Neuronal stem cell (in vitro differentiated cells): ENCODE results near the gene PLEKHN1.

Experiments used
- DNase-seq: peaks from one replicate; pipeline ENCODE4 v3.0.0-alpha.2; 2013; ENCODE audit warnings: low spot score
- H2AFZ ChIP-seq: one replicate; pipeline ENCODE4 v1.6.1; 2013; ENCODE audit warnings: mild to moderate bottlenecking, low read length, inconsistent platforms
- H2AK5ac ChIP-seq: 2 replicates; pipeline ENCODE4 v1.6.1; 2013; ENCODE audit warnings: low read depth, mild to moderate bottlenecking, inconsistent platforms, low read length, moderate library complexity, mixed read lengths
- H2BK120ac ChIP-seq: 2 replicates; pipeline ENCODE4 v1.6.1; 2013; ENCODE audit warnings: low read depth, mild to moderate bottlenecking, inconsistent platforms, low read length, moderate library complexity, mixed read lengths
- H2BK12ac ChIP-seq: one replicate; pipeline ENCODE4 v1.6.1; 2013; ENCODE audit warnings: low read length, inconsistent platforms
- H2BK15ac ChIP-seq: 2 replicates; pipeline ENCODE4 v1.6.1; 2013; ENCODE audit warnings: mild to moderate bottlenecking, low read length, inconsistent platforms, mixed read lengths
- H2BK5ac ChIP-seq: one replicate; pipeline ENCODE4 v1.6.1; 2013; ENCODE audit warnings: inconsistent platforms, mild to moderate bottlenecking, low read length, moderate library complexity
- H3K14ac ChIP-seq: one replicate; pipeline ENCODE4 v1.6.1; 2013; ENCODE audit warnings: low read length, inconsistent platforms
- H3K18ac ChIP-seq: 2 replicates; pipeline ENCODE4 v1.6.1; 2013; ENCODE audit warnings: low read length, inconsistent platforms
- H3K23ac ChIP-seq: 2 replicates; pipeline ENCODE4 v1.6.1; 2013; ENCODE audit warnings: low read depth, mild to moderate bottlenecking, mixed read lengths, low read length, inconsistent platforms; ENCODE audit not compliant: poor library complexity
- H3K27ac ChIP-seq: replicated peaks from 3 replicates; pipeline ENCODE4 v1.5.1; 2013; ENCODE audit warnings: low read length, inconsistent platforms
- H3K27me3 ChIP-seq, 3 experiments: 2 replicates each; pipeline ENCODE4 v1.6.1; 2013; ENCODE audit warnings: low read length in 3 of 3, mild to moderate bottlenecking in 2 of 3, inconsistent platforms in 1 of 3, low read depth in 1 of 3, mixed read lengths in 1 of 3, moderate library complexity in 1 of 3; ENCODE audit not compliant: control insufficient read depth in 3 of 3, insufficient read depth in 3 of 3
- H3K36me3 ChIP-seq, 2 donors: replicated peaks in 1 of 2; 2 replicates each; pipeline ENCODE4 v1.6.1; 2013; ENCODE audit warnings: low read length in 2 of 2; ENCODE audit not compliant: control insufficient read depth in 2 of 2, insufficient read depth in 2 of 2
- H3K4ac ChIP-seq: 2 replicates; pipeline ENCODE4 v1.6.1; 2013; ENCODE audit warnings: inconsistent platforms, mild to moderate bottlenecking, low read length, moderate library complexity
- H3K4me1 ChIP-seq, 2 donors: 1 replicate in 1 of 2; 2 replicates in 1 of 2; pipeline ENCODE4 v1.6.1; 2013; ENCODE audit warnings: low read length in 2 of 2, low read depth in 1 of 2; ENCODE audit not compliant: control insufficient read depth in 2 of 2, insufficient read depth in 1 of 2
- H3K4me2 ChIP-seq: one replicate; pipeline ENCODE4 v1.6.1; 2013; ENCODE audit warnings: mild to moderate bottlenecking, low read length, inconsistent platforms; ENCODE audit not compliant: insufficient read depth, poor library complexity, severe bottlenecking
- H3K4me3 ChIP-seq, 2 donors: 2 replicates each; pipeline ENCODE4 v1.5.1; 2013; ENCODE audit warnings: low read length in 2 of 2, mild to moderate bottlenecking in 2 of 2, inconsistent platforms in 1 of 2, moderate library complexity in 1 of 2
- H3K79me1 ChIP-seq: one replicate; pipeline ENCODE4 v1.6.1; 2013; ENCODE audit warnings: low read depth, mild to moderate bottlenecking, inconsistent platforms, low read length, moderate library complexity
- H3K9ac ChIP-seq: one replicate; pipeline ENCODE4 v1.6.1; 2013; ENCODE audit warnings: mild to moderate bottlenecking, low read depth, low read length, inconsistent platforms; ENCODE audit not compliant: poor library complexity
- H3K9me3 ChIP-seq, 2 donors: replicated peaks in 1 of 2; 2 replicates each; pipeline versions ENCODE3 to v1.6.1; 2013; ENCODE audit warnings: low read length in 2 of 2, mild to moderate bottlenecking in 2 of 2, inconsistent platforms in 1 of 2, low read depth in 1 of 2, mixed read lengths in 1 of 2, moderate library complexity in 1 of 2; ENCODE audit not compliant: control insufficient read depth in 2 of 2, insufficient read depth in 1 of 2
- H4K8ac ChIP-seq: one replicate; pipeline ENCODE4 v1.6.1; 2013; ENCODE audit warnings: low read depth, mild to moderate bottlenecking, inconsistent platforms, low read length, moderate library complexity
- H4K91ac ChIP-seq: one replicate; pipeline ENCODE4 v1.6.1; 2013; ENCODE audit warnings: low read length, low read depth, mild to moderate bottlenecking, inconsistent platforms; ENCODE audit not compliant: poor library complexity
- WGBS, 2 donors: extraction: QIAGEN DNeasy Blood & Tissue Kit; methylation state at CpG; one replicate each; pipeline ENCODE4 v1.1.7; 2013; ENCODE audit warnings: missing lambda C conversion rate in 2 of 2, mixed read lengths in 1 of 2; ENCODE audit not compliant: insufficient read length in 2 of 2, insufficient replicate concordance in 1 of 2; ENCODE audit errors: extremely low coverage in 2 of 2; 5-methylcytosine and 5-hydroxymethylcytosine counted together

PLEKHN1 gene

DNA sequence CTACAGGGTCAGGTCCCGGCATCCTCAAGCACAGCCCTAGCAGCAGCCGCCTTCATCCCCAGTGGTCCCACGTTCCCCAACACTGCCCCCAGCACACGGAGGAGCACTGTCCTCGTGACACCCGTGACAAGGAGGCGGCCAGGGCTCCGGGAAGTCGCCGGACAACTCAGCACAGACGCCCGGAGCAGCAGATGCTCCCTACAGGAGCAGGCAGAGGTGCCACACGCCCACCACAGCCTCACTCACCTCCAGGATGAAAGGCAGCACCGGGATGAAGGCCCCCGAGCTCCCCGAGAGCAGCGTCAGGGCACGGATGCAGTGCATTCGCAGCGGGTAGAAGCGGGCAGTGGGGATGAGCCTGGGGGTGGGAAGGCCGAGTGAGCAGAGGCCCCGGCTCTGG is 15.4 kb upstream of the PLEKHN1 start:
- H3K9ac ChIP-seq, result no peak overlapping the region
- H3K14ac ChIP-seq, result no peak overlapping the region
- H2BK5ac ChIP-seq, result no peak overlapping the region
- H4K8ac ChIP-seq, result no peak overlapping the region
- no peaks in the 10 kb centered on the region for H3K4me1 ChIP-seq
- no peak overlapping the region for H3K27ac ChIP-seq
- no peak overlapping the region for H2BK120ac ChIP-seq
- H2BK15ac ChIP-seq, result no peak overlapping the region
- H3K4me2 ChIP-seq, result no peak overlapping the region
- WGBS, 2 donors, result no CpG with 5 or more reads among the region's 23 CpGs
- no peak overlapping the region for H2AK5ac ChIP-seq
- H3K4ac ChIP-seq, result no peak overlapping the region
- H3K23ac ChIP-seq, result no peak overlapping the region
- no peak overlapping the region for H4K91ac ChIP-seq
- no peaks in the 10 kb centered on the region for H3K27me3 ChIP-seq
- H2AFZ ChIP-seq, result no peak overlapping the region
- H3K4me3 ChIP-seq, result no peak overlapping the region
- peaks cover 3% of the 10 kb centered on the region for H3K79me1 ChIP-seq
- H3K9me3 ChIP-seq, result peaks cover 0 to 2% of the 10 kb centered on the region in 2 donors
- H3K18ac ChIP-seq, result no peak overlapping the region
- peaks cover 59 to 98% of the 10 kb centered on the region in 2 donors for H3K36me3 ChIP-seq
- DNase-seq, result no peak
- no peak overlapping the region for H2BK12ac ChIP-seq

DNA sequence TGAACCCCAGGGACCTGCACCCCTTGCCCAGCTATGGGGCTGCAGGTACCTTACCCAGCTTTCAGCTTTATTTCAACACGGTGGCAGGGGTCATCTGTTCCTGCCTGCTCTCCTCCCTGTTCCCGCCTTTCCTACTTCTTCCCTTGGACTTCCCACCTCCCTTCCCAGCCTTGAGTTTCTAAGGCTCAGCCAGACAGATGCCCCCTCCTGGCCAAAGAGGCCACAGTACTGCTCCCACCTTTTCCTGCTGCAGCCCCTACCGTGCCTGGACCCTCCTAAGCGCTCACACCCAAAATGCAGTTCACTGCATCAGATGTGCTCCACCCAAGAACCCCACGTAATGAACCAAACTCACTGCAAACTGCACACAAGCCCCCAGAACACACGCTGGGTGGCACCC is 14.9 kb upstream of the PLEKHN1 start:
- Histone ChIP-seq H3K4me2 (no peak overlapping the region), H2BK120ac (no peak overlapping the region), H3K14ac (no peak overlapping the region), H2AFZ (no peak overlapping the region), H2BK15ac (no peak overlapping the region), H4K8ac (no peak overlapping the region), H3K4ac (no peak overlapping the region), H2BK12ac (no peak overlapping the region), H3K23ac (no peak overlapping the region), H3K36me3 (peaks cover 61 to 98% of the 10 kb centered on the region in 2 donors), H3K18ac (no peak overlapping the region), H4K91ac (no peak overlapping the region), H3K79me1 (peaks cover 3% of the 10 kb centered on the region), H3K9ac (peak overlapping the region; percentile 15), H3K4me1 (no peaks in the 10 kb centered on the region), H2BK5ac (no peak overlapping the region), H3K4me3 (no peak overlapping the region), H2AK5ac (no peak overlapping the region), H3K9me3 (peaks cover 0 to 2% of the 10 kb centered on the region in 2 donors), H3K27me3 (no peaks in the 10 kb centered on the region), H3K27ac (no peak overlapping the region)
- DNase-seq, result no peak
- WGBS, 2 donors, result no CpG with 5 or more reads among the region's 6 CpGs

GRCh38 chr1:952201-952600 is 14.1 kb upstream of the PLEKHN1 start:
- Histone ChIP-seq H2BK15ac (no peak overlapping the region), H3K9ac (no peak overlapping the region), H3K4me3 (no peak overlapping the region), H3K36me3 (peaks cover 65 to 99% of the 10 kb centered on the region in 2 donors), H3K14ac (no peak overlapping the region), H3K23ac (no peak overlapping the region), H2BK5ac (no peak overlapping the region), H3K79me1 (peaks cover 3% of the 10 kb centered on the region), H2AK5ac (no peak overlapping the region), H3K18ac (no peak overlapping the region), H2BK12ac (no peak overlapping the region), H2AFZ (no peak overlapping the region), H3K4me1 (no peaks in the 10 kb centered on the region), H3K4me2 (no peak overlapping the region), H3K27ac (no peak overlapping the region), H3K27me3 (no peaks in the 10 kb centered on the region), H4K8ac (no peak overlapping the region), H2BK120ac (no peak overlapping the region), H3K9me3 (peaks cover 0 to 2% of the 10 kb centered on the region in 2 donors), H4K91ac (no peak overlapping the region), H3K4ac (no peak overlapping the region)
- WGBS, 2 donors, result no CpG with 5 or more reads among the region's 15 CpGs
- DNase-seq, result no peak

- H3K14ac ChIP-seq, result no peak overlapping the region
- no peak overlapping the region for H2BK5ac ChIP-seq
- WGBS, 2 donors, result no CpG with 5 or more reads among the region's 7 CpGs
- H3K18ac ChIP-seq, result no peak overlapping the region
- no peak overlapping the region for H3K4me2 ChIP-seq
- no peak overlapping the region for H3K4me3 ChIP-seq
- no peak overlapping the region for H2AK5ac ChIP-seq
- H3K4me1 ChIP-seq, result no peaks in the 10 kb centered on the region
- H2BK120ac ChIP-seq, result no peak overlapping the region
- no peak for DNase-seq
- H3K79me1 ChIP-seq, result peaks cover 3% of the 10 kb centered on the region
- H3K27ac ChIP-seq, result no peak overlapping the region
- H2BK15ac ChIP-seq, result no peak overlapping the region
- H3K4ac ChIP-seq, result no peak overlapping the region
- peaks cover 0 to 2% of the 10 kb centered on the region in 2 donors for H3K9me3 ChIP-seq
- peak overlapping the region; percentile 65 for H3K23ac ChIP-seq
- no peak overlapping the region for H2AFZ ChIP-seq
- H3K27me3 ChIP-seq, result no peaks in the 10 kb centered on the region
- peaks cover 64 to 97% of the 10 kb centered on the region in 2 donors for H3K36me3 ChIP-seq
- H3K9ac ChIP-seq, result no peak overlapping the region
- H4K91ac ChIP-seq, result no peak overlapping the region
- H2BK12ac ChIP-seq, result no peak overlapping the region
- no peak overlapping the region for H4K8ac ChIP-seq
These were observed 13.7 kb upstream of the PLEKHN1 start for GRCh38 chr1:952603-953002.
